ENCODE measurements around the gene SLC24A4. TPM values are rescaled to one million over a fixed set of nuclear protein-coding genes. Genes with fewer than 3 reads are reported as not detected.

The SLC24A4 gene
- total and polyA plus RNA-seq, 7 experiments from 2014 or later, result 0.10 to 15.3 (median 2.1) TPM; not detected in 4

DNA sequence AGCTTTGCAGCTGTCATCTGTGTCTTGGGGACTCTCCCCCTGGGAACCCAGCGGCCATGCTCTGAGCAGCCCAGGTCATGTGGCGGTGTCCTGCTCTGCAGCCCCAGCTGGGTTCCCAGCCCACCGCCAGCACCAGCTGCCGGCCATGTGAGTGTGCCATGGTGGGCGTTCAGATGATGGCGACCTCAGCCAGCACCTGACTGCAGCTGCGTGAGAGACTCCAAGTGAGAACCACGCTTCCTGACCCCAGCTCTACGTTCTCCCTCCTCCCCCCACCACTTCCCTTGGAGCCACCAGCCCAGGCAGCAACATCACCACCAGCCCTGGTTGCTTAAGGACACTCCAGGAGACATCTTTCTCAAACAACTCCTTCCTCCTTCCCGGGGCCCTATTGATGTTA, 68.8 kb downstream of the SLC24A4 start:
- H3K4me3 ChIP-seq (ENCODE audit: low read length), result no peak overlapping the region
- no peak overlapping the region for H3K27ac Mint-ChIP-seq
- H3K4me3 Mint-ChIP-seq, result no peak overlapping the region
- no peaks in the 10 kb centered on the region for H3K4me1 ChIP-seq (ENCODE audit: control insufficient read depth in 2 of 2, insufficient read depth in 2 of 2, low read length in 2 of 2)
- H3K9me3 ChIP-seq (ENCODE audit: control insufficient read depth in 2 of 3, low read length in 3 of 3), result no peaks in the 10 kb centered on the region
- no peak overlapping the region for H3K27ac ChIP-seq (ENCODE audit: low read depth, low read length)
- POLR2A ChIA-PET, result interaction anchor here (0.5 kb wide), 1 partner anchor 225 kb away, joined by 3 read pairs; no protein-coding TSS in a partner anchor
- H3K36me3 ChIP-seq (ENCODE audit: control insufficient read depth in 2 of 3, insufficient read depth in 3 of 3, low read length in 3 of 3), result no peaks in the 10 kb centered on the region
- H3K9me3 Mint-ChIP-seq, result no peaks in the 10 kb centered on the region
- H3K4me1 Mint-ChIP-seq, result peaks cover 0 to 7% (median 0%) of the 10 kb centered on the region in 7 donors
- CTCF ChIA-PET, result no interaction called here
- no peaks in the 10 kb centered on the region for H3K36me3 Mint-ChIP-seq
- ATAC-seq (peak; percentile 20), DNase-seq (no peak)
- intact Hi-C loops (cut with micrococcal nuclease), result no loop called here
- peaks cover 0 to 7% (median 0%) of the 10 kb centered on the region in 5 donors for H3K27me3 Mint-ChIP-seq
- H3K27me3 ChIP-seq (ENCODE audit: control insufficient read depth in 2 of 2, insufficient read depth in 2 of 2, low read length in 2 of 2), result no peaks in the 10 kb centered on the region

DNA sequence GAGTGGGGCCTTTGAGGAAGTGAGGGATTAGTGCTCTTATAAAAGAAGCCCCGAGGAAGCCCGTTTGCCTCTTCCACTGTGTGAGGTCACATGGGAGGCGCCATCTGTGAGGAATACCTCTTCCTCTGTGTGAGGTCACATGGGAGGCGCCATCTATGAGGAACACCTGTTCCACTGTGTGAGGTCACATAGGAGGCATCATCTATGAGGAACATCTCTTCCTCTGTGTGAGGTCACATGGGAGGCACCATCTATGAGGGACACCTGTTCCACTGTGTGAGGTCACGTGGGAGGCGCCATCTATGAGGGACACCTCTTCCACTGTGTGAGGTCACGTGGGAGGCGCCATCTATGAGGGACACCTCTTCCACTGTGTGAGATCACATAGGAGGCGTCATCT, 69.7 kb downstream of the SLC24A4 start:
- Histone ChIP-seq H3K4me3 (ENCODE audit: low read length) (no peak overlapping the region), H3K36me3 (ENCODE audit: control insufficient read depth in 2 of 3, insufficient read depth in 3 of 3, low read length in 3 of 3) (no peaks in the 10 kb centered on the region), H3K4me1 (ENCODE audit: control insufficient read depth in 2 of 2, insufficient read depth in 2 of 2, low read length in 2 of 2) (no peaks in the 10 kb centered on the region), H3K27ac (ENCODE audit: low read depth, low read length) (no peak overlapping the region), H3K9me3 (ENCODE audit: control insufficient read depth in 2 of 3, low read length in 3 of 3) (no peaks in the 10 kb centered on the region), H3K27me3 (ENCODE audit: control insufficient read depth in 2 of 2, insufficient read depth in 2 of 2, low read length in 2 of 2) (no peaks in the 10 kb centered on the region)
- H3K36me3 Mint-ChIP-seq, result no peaks in the 10 kb centered on the region
- ATAC-seq (no peak), DNase-seq (no peak)
- no peak overlapping the region for H3K4me3 Mint-ChIP-seq
- H3K27ac Mint-ChIP-seq, result no peak overlapping the region
- H3K27me3 Mint-ChIP-seq, result peaks cover 0 to 7% (median 4%) of the 10 kb centered on the region in 5 donors
- H3K4me1 Mint-ChIP-seq, result peaks cover 0 to 7% (median 0%) of the 10 kb centered on the region in 7 donors
- CTCF ChIA-PET, result no interaction called here
- POLR2A ChIA-PET, result no interaction called here
- no peaks in the 10 kb centered on the region for H3K9me3 Mint-ChIP-seq
- intact Hi-C loops (cut with micrococcal nuclease), result no loop called here

DNA sequence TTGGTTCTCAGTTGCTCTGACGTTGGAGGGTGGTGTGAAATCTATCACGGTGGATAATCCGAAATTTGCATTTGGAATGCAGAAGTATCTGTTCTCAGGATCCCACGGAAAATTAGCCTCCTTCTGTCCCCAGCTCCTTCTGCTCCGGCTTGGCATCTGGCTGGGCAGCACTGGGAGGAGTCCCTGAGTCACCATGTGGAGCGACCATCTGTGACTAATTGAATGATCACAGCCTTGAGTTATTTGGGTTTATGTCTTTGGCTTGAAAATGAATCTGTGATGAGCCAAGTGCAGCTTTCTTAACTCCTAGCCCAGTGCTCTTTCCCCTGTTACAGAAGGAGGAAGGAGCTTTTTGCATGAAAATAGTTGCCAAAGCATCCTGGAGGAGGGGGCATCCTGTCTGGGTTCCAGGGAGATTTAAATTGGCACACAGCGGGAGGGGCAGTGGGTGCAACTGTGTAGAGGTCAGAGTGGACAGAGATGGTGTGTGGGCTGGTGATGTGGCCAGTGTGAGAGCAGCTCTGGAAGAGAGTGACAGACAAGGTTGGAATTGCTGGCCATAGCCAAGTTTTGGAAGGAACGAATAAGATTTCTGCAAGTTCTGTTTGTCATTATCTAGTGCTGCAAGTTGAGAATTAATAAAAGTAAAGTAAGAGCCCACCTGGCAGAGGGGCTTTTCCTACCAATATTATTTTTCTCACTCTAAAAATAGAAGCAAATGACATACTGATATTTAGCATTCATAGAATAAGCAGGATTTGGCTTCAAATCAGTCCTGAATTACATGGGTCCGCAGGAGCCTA, 74.4 kb downstream of the SLC24A4 start:
- no peaks in the 10 kb centered on the region for H3K4me1 ChIP-seq (ENCODE audit: control insufficient read depth in 2 of 2, insufficient read depth in 2 of 2, low read length in 2 of 2)

DNA sequence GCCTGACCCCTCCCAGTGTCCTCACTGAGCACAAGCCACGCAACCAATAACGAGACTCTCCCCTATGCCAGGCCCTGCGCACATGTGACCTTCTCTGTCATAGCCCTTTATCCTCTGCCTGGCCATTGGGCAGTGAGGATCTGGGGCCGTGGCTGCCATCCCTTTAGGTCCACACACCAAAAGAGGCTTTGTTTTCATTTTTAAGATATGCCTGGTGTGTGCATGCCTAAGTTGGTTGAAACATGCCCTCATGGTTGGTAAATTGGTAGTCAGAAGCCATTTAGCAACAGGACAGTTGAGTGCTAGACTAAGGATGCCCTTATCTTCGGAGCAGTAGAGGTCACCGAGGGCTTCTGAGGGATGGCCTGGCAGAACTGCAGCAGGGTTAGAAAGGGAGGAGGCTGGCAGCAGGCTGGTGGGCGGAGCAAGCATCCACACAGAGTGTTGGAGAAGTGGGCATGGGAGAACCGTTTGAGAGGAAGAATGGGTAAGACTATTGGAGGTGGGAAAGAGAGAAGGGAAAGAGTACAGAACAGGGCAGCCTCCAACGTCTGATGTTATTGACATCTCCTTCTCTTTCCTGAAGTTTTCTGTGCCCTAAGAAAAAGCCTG, 75.1 kb downstream of the SLC24A4 start:
- peaks cover 4 to 19% (median 7%) of the 10 kb centered on the region in 5 donors for H3K27me3 Mint-ChIP-seq
- POLR2A ChIA-PET, result no interaction called here
- Histone ChIP-seq H3K9me3 (ENCODE audit: control insufficient read depth in 2 of 3, low read length in 3 of 3) (no peaks in the 10 kb centered on the region), H3K36me3 (ENCODE audit: control insufficient read depth in 2 of 3, insufficient read depth in 3 of 3, low read length in 3 of 3) (no peaks in the 10 kb centered on the region), H3K27me3 (ENCODE audit: control insufficient read depth in 2 of 2, insufficient read depth in 2 of 2, low read length in 2 of 2) (no peaks in the 10 kb centered on the region), H3K4me1 (ENCODE audit: control insufficient read depth in 2 of 2, insufficient read depth in 2 of 2, low read length in 2 of 2) (no peaks in the 10 kb centered on the region), H3K27ac (ENCODE audit: low read depth, low read length) (no peak overlapping the region), H3K4me3 (ENCODE audit: low read length) (no peak overlapping the region)
- H3K4me1 Mint-ChIP-seq, result peaks cover 0 to 3% (median 0%) of the 10 kb centered on the region in 7 donors
- ATAC-seq (no peak), DNase-seq (no peak)
- intact Hi-C loops (cut with micrococcal nuclease), result no loop called here
- H3K4me3 Mint-ChIP-seq, result no peak overlapping the region
- H3K36me3 Mint-ChIP-seq, result no peaks in the 10 kb centered on the region
- no peak overlapping the region for H3K27ac Mint-ChIP-seq
- H3K9me3 Mint-ChIP-seq, result peaks cover 0 to 13% (median 2%) of the 10 kb centered on the region in 11 donors
- CTCF ChIA-PET, result no interaction called here

More for the DNA sequence above, 74.4 kb downstream of the SLC24A4 start:
- H3K9me3 ChIP-seq (ENCODE audit: control insufficient read depth in 2 of 3, low read length in 3 of 3), result no peaks in the 10 kb centered on the region
- Mint-ChIP-seq H3K9me3 (peaks cover 0 to 7% (median under 1%) of the 10 kb centered on the region in 11 donors), H3K4me3 (no peak overlapping the region), H3K27ac (no peak overlapping the region), H3K27me3 (peaks cover 4 to 19% (median 7%) of the 10 kb centered on the region in 5 donors), H3K4me1 (peaks cover 0 to 3% (median 0%) of the 10 kb centered on the region in 7 donors), H3K36me3 (no peaks in the 10 kb centered on the region)
- ChIA-PET POLR2A (no interaction called here), CTCF (no interaction called here)
- no peaks in the 10 kb centered on the region for H3K27me3 ChIP-seq (ENCODE audit: control insufficient read depth in 2 of 2, insufficient read depth in 2 of 2, low read length in 2 of 2)
- no peaks in the 10 kb centered on the region for H3K36me3 ChIP-seq (ENCODE audit: control insufficient read depth in 2 of 3, insufficient read depth in 3 of 3, low read length in 3 of 3)
- H3K4me3 ChIP-seq (ENCODE audit: low read length), result no peak overlapping the region
- H3K27ac ChIP-seq (ENCODE audit: low read depth, low read length), result no peak overlapping the region
- no peak for DNase-seq
- intact Hi-C loops (cut with micrococcal nuclease), result no loop called here
- ATAC-seq, result peak; percentile 63

DNA sequence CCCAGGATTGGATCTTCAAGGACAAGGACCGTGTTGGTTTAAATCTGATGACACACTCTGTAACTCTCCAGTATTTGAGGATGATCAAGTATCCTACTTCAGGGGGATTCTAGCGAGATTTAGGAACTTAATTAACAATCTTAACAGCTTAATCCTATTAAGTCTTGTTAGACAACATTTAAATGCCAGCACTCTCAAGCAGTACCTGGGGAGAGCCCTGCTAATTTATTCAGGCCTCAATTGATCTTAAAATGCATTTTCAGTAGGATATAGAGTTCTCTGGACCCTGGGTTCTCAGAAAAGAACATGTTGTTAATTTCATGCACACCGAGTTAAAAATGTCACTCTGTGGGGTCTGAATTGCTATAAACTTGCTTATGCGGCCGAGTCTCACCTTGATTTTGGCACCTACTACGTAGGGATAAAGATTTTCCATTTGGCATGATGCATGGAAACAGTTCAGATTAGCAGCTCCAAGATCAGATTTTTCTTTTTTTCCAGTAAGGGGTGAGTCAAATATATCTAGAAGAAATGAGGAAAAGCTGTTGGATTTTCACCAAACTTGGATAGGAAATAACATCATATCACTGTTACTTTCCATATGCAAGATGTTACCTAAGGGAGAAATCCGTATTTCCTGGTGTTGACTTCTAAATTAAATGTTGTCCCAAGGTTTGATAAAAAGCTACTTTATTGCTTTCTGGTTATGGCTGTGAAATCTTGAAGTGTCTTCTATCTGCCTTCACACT, 76.1 kb downstream of the SLC24A4 start:
- Histone ChIP-seq H3K4me1 (ENCODE audit: control insufficient read depth in 2 of 2, insufficient read depth in 2 of 2, low read length in 2 of 2) (no peaks in the 10 kb centered on the region), H3K27ac (ENCODE audit: low read depth, low read length) (no peak overlapping the region), H3K9me3 (ENCODE audit: control insufficient read depth in 2 of 3, low read length in 3 of 3) (no peaks in the 10 kb centered on the region), H3K36me3 (ENCODE audit: control insufficient read depth in 2 of 3, insufficient read depth in 3 of 3, low read length in 3 of 3) (no peaks in the 10 kb centered on the region), H3K4me3 (ENCODE audit: low read length) (no peak overlapping the region), H3K27me3 (ENCODE audit: control insufficient read depth in 2 of 2, insufficient read depth in 2 of 2, low read length in 2 of 2) (no peaks in the 10 kb centered on the region)
- no peak for DNase-seq
- POLR2A ChIA-PET, result no interaction called here
- Mint-ChIP-seq H3K27ac (no peak overlapping the region), H3K4me1 (peaks cover 0 to 3% (median 0%) of the 10 kb centered on the region in 7 donors), H3K27me3 (peaks cover 4 to 19% (median 7%) of the 10 kb centered on the region in 5 donors), H3K36me3 (no peaks in the 10 kb centered on the region), H3K9me3 (peaks cover 0 to 13% (median 2%) of the 10 kb centered on the region in 11 donors), H3K4me3 (no peak overlapping the region)
- intact Hi-C loops (cut with micrococcal nuclease), result no loop called here
- ATAC-seq, result no peak
- CTCF ChIA-PET, result interaction anchor here (0.6 kb wide), 1 partner anchor 138 kb away, joined by 3 read pairs; no protein-coding TSS in a partner anchor

DNA sequence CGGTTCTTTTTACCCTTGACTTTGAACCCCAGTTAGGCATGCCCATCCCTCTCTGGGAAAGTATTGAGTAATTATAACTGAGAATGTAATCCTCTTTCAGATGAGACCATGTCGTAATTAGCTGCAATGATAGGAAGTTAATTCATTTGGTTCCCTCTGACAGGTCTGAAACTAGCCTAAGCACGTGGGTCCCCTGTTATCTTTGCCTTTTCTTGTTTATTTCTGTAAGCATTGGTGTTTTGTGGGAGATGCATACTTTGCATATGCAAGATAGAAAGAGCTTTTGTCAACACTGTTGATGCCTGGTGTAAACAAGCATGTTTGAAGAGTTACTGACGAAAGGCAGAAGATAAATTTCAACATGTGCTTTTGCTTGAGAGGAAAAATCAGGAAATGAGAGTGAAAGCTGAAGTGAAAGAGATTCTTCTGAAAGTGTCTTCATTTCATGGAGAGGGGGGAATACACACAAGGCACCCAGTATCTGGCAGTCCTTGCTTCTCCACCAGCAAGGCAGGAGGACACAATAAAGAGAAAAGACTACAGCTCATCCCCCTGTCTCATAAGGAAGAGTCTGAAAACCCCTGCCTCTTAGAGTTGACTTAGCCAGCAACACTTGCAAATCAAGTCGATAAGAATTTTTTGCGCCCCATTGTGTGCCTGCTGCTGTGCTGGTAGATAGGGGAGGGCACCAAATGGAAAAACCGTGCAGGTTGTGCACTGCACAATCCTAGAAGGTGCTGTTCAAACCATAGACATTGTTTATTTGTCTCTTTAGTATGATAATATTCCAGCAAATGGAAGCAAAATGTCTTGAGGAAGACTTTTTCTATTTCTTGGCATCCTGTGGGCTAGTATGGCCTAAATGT, 77.8 kb downstream of the SLC24A4 start:
- Histone ChIP-seq H3K9me3 (ENCODE audit: control insufficient read depth in 2 of 3, low read length in 3 of 3) (no peaks in the 10 kb centered on the region), H3K27me3 (ENCODE audit: control insufficient read depth in 2 of 2, insufficient read depth in 2 of 2, low read length in 2 of 2) (no peaks in the 10 kb centered on the region), H3K4me1 (ENCODE audit: control insufficient read depth in 2 of 2, insufficient read depth in 2 of 2, low read length in 2 of 2) (no peaks in the 10 kb centered on the region), H3K4me3 (ENCODE audit: low read length) (no peak overlapping the region), H3K27ac (ENCODE audit: low read depth, low read length) (no peak overlapping the region), H3K36me3 (ENCODE audit: control insufficient read depth in 2 of 3, insufficient read depth in 3 of 3, low read length in 3 of 3) (no peaks in the 10 kb centered on the region)
- peaks cover 4 to 15% (median 4%) of the 10 kb centered on the region in 5 donors for H3K27me3 Mint-ChIP-seq
- DNase-seq (no peak), ATAC-seq (peak; percentile 51)
- ChIA-PET CTCF (no interaction called here), POLR2A (no interaction called here)
- intact Hi-C loops (cut with micrococcal nuclease), result no loop called here
- H3K36me3 Mint-ChIP-seq, result peaks cover 0 to 4% (median 0%) of the 10 kb centered on the region in 5 donors
- peaks cover 0 to 19% (median 2%) of the 10 kb centered on the region in 11 donors for H3K9me3 Mint-ChIP-seq
- H3K4me3 Mint-ChIP-seq, result no peak overlapping the region
- H3K27ac Mint-ChIP-seq, result no peak overlapping the region
- H3K4me1 Mint-ChIP-seq, result peaks cover 0 to 3% (median 0%) of the 10 kb centered on the region in 7 donors

Measured in naive thymus-derived CD4-positive, alpha-beta T cell (primary cell).